Measurements from ENCODE around the gene MRPL36. TPM values are rescaled to one million over a fixed set of nuclear protein-coding genes. Genes with fewer than 3 reads are reported as not detected.
"Not testable (repeated sequence)": the region's sequence is repeated elsewhere in the genome, so short reads cannot be mapped to it uniquely, and the experiment has no call there.

Gene MRPL36
- total RNA-seq, 1 experiment from 2014 or later: 116 TPM

GRCh38 chr5:1791176-1791575 lies 8.5 kb downstream of the MRPL36 start:
- Histone ChIP-seq H3K9ac (ENCODE audit: low read length) (no peak overlapping the region), H4K20me1 (ENCODE audit: low read length) (no peaks in the 10 kb centered on the region), H3K4me3 (ENCODE audit: low read length) (no peak overlapping the region), H3K36me3 (ENCODE audit: low read depth, low read length) (no peaks in the 10 kb centered on the region; the same call in 1 of the 2 replicates), H3K4me2 (ENCODE audit: low read length) (no peak overlapping the region), H3K27ac (ENCODE audit: low read length) (no peak overlapping the region), H3K79me2 (ENCODE audit: low read length) (no peaks in the 10 kb centered on the region), H2AFZ (ENCODE audit: low read length) (no peak overlapping the region), H3K4me1 (ENCODE audit: insufficient read depth, low read length) (peaks cover 54% of the 10 kb centered on the region), H3K27me3 (ENCODE audit: low read length) (no peaks in the 10 kb centered on the region), H3K9me3 (ENCODE audit: low read length) (no peaks in the 10 kb centered on the region), H3F3A (ENCODE audit: low read length, unreplicated experiment) (no peaks in the 10 kb centered on the region), H3K9me2 (replicated peaks; ENCODE audit: low read length) (no peaks in the 10 kb centered on the region)
- ChIA-PET POLR2A (ENCODE audit: unreplicated experiment) (interaction anchor here (0.6 kb wide), 1 partner anchor 40 kb away, joined by 4 read pairs; no protein-coding TSS in a partner anchor), CTCF (no interaction called here)
- DNase-seq (no peak), ATAC-seq (no peak)
- BruUV-seq (replicated peaks): no TSS peak
- intact Hi-C loops (cut with micrococcal nuclease): no loop called here
- TF ChIP-seq EZH2 (IDR thresholded peaks at IDR 0.05; ENCODE audit: low read length, unreplicated experiment): no peak
- TF ChIP-seq CTCF (conservative IDR thresholded peaks at IDR 0.05; ENCODE audit: low read depth, low read length): no peak
- no peak for TF ChIP-seq EZH2phosphoT487 (IDR thresholded peaks at IDR 0.05; ENCODE audit: borderline replicate concordance, low read length)

GRCh38 chr5:1789834-1790471 lies 9.7 kb downstream of the MRPL36 start:
- TF ChIP-seq EZH2 (IDR thresholded peaks at IDR 0.05; ENCODE audit: low read length, unreplicated experiment): no peak
- no peak for TF ChIP-seq EZH2phosphoT487 (IDR thresholded peaks at IDR 0.05; ENCODE audit: borderline replicate concordance, low read length)
- TF ChIP-seq CTCF (conservative IDR thresholded peaks at IDR 0.05; ENCODE audit: low read depth, low read length): no peak
- Histone ChIP-seq H4K20me1 (ENCODE audit: low read length) (no peaks in the 10 kb centered on the region), H2AFZ (ENCODE audit: low read length) (peak overlapping the region; percentile 67), H3K9me2 (replicated peaks; ENCODE audit: low read length) (no peaks in the 10 kb centered on the region), H3F3A (ENCODE audit: low read length, unreplicated experiment) (no peaks in the 10 kb centered on the region), H3K36me3 (ENCODE audit: low read depth, low read length) (no peaks in the 10 kb centered on the region), H3K27me3 (ENCODE audit: low read length) (no peaks in the 10 kb centered on the region), H3K4me2 (ENCODE audit: low read length) (peak overlapping the region; percentile 70), H3K4me3 (ENCODE audit: low read length) (peak overlapping the region; percentile 38), H3K9ac (ENCODE audit: low read length) (peak overlapping the region; percentile 4; the same call in 1 of the 2 replicates), H3K4me1 (ENCODE audit: insufficient read depth, low read length) (peaks cover 50% of the 10 kb centered on the region), H3K79me2 (ENCODE audit: low read length) (no peaks in the 10 kb centered on the region), H3K27ac (ENCODE audit: low read length) (peak overlapping the region; percentile 60), H3K9me3 (ENCODE audit: low read length) (no peaks in the 10 kb centered on the region)
- TSS peak; percentile 28 for BruUV-seq (replicated peaks)
- POLR2A ChIA-PET (ENCODE audit: unreplicated experiment): no interaction called here
- CTCF ChIA-PET: interaction anchor here (0.6 kb wide), 1 partner anchor 291 kb away, joined by 4 read pairs; no protein-coding TSS in a partner anchor
- peak; percentile 71 for DNase-seq
- ATAC-seq: peak; percentile 53
- intact Hi-C loops (cut with micrococcal nuclease): no loop called here

GRCh38 chr5:1789438-1789833 lies 10.2 kb downstream of the MRPL36 start:
- H3K4me1 ChIP-seq (ENCODE audit: insufficient read depth, low read length): peaks cover 45% of the 10 kb centered on the region
- H3K9ac ChIP-seq (ENCODE audit: low read length); H3K79me2 ChIP-seq (ENCODE audit: low read length); H3K9me2 ChIP-seq (replicated peaks; ENCODE audit: low read length); H3K27me3 ChIP-seq (ENCODE audit: low read length); intact Hi-C loops (cut with micrococcal nuclease); H3F3A ChIP-seq (ENCODE audit: low read length, unreplicated experiment); H3K9me3 ChIP-seq (ENCODE audit: low read length); H3K36me3 ChIP-seq (ENCODE audit: low read depth, low read length); BruUV-seq (replicated peaks); POLR2A ChIA-PET (ENCODE audit: unreplicated experiment); H4K20me1 ChIP-seq (ENCODE audit: low read length): not testable (repeated sequence)
- H3K4me2 ChIP-seq (ENCODE audit: low read length): peak overlapping the region; percentile 70
- peak overlapping the region; percentile 67 for H2AFZ ChIP-seq (ENCODE audit: low read length)
- CTCF ChIA-PET: interaction anchor here (0.6 kb wide), 1 partner anchor 292 kb away, joined by 4 read pairs; no protein-coding TSS in a partner anchor
- H3K27ac ChIP-seq (ENCODE audit: low read length): peak overlapping the region; percentile 60
- H3K4me3 ChIP-seq (ENCODE audit: low read length): peak overlapping the region; percentile 38
- peak; percentile 51 for DNase-seq
- ATAC-seq: peak; percentile 12
